Panc1 (cell line): ENCODE measurements around the gene VSIR. TPM values are rescaled to one million over a fixed set of nuclear protein-coding genes. Genes with fewer than 3 reads are reported as not detected.

Experiments used
- ATAC-seq: fragments of 200-7000 bp; cut with Tn5 transposase; 2 replicates; pipeline ENCODE4 v1.9.1; 2020; ENCODE audit warnings: mild to moderate bottlenecking, moderate library complexity
- BruUV-seq: library from RNA; stranded (reverse); fragments of 400-500 nt; replicated peaks from 2 replicates; lab custom pipeline; 2021; lab: Mats Ljungman, UMichigan
- CTCF ChIA-PET: fragments of 300-600 bp; sonication (Branson Sonifier 250); formaldehyde crosslinking; loops from one replicate; lab custom pipeline; 2022; ENCODE audit warnings: antibody characterized with exemption; lab: Charles Lee
- POLR2A ChIA-PET: fragments of 300-600 bp; sonication (Branson Sonifier 250); formaldehyde crosslinking; loops from one replicate; lab custom pipeline; 2022; ENCODE audit warnings: antibody characterized with exemption; lab: Charles Lee
- DNase-seq: peaks from one replicate; pipeline ENCODE4 v3.0.0-alpha.2; 2010; ENCODE audit warnings: low read depth, low spot score
- H3K27ac ChIP-seq: 2 replicates; pipeline ENCODE4 v1.5.1; 2011; ENCODE audit warnings: mild to moderate bottlenecking, low read length, inconsistent platforms
- H3K27me3 ChIP-seq: fragments of 200-500 bp; sonication (Bioruptor generic); 2 replicates; pipeline ENCODE4 v1.6.0; 2014; ENCODE audit warnings: low read length, inconsistent platforms; ENCODE audit not compliant: control insufficient read depth, insufficient read depth
- H3K36me3 ChIP-seq: fragments of 200-500 bp; sonication (Bioruptor generic); 2 replicates; pipeline ENCODE4 v1.5.1; 2014; ENCODE audit warnings: inconsistent platforms, mild to moderate bottlenecking, low read length, moderate library complexity; ENCODE audit not compliant: control insufficient read depth, insufficient read depth
- H3K4me1 ChIP-seq: 2 replicates; pipeline ENCODE4 v1.5.1; 2011; ENCODE audit warnings: inconsistent platforms, mild to moderate bottlenecking, low read length, moderate library complexity; ENCODE audit not compliant: control insufficient read depth, insufficient read depth
- H3K4me3 ChIP-seq, 2 experiments: 2 replicates each; pipeline ENCODE4 v1.5.1; 2011 to 2012; ENCODE audit warnings: low read depth in 2 of 2, low read length in 2 of 2, mild to moderate bottlenecking in 2 of 2, inconsistent platforms in 1 of 2, moderate library complexity in 1 of 2
- H3K9me3 ChIP-seq: fragments of 200-500 bp; sonication (Bioruptor generic); 2 replicates; pipeline ENCODE4 v1.5.1; 2014; ENCODE audit warnings: low read depth, mild to moderate bottlenecking, inconsistent platforms, low read length, moderate library complexity; ENCODE audit not compliant: control insufficient read depth, insufficient read depth
- CTCF ChIP-seq: fragments of 450-650 bp; IDR thresholded peaks from 2 replicates; pipeline ENCODE4 v1.5.1; 2017; ENCODE audit warnings: mild to moderate bottlenecking
- POLR2AphosphoS5 ChIP-seq: IDR thresholded peaks from 2 replicates; pipeline ENCODE4 v1.6.1; 2012; ENCODE audit warnings: mild to moderate bottlenecking, low read depth, low read length, moderate library complexity
- SIN3A ChIP-seq: IDR thresholded peaks from 2 replicates; pipeline ENCODE4 v1.6.1; 2012; ENCODE audit warnings: low read depth, mild to moderate bottlenecking, low read length, moderate library complexity, borderline replicate concordance; ENCODE audit not compliant: insufficient read depth
- TCF7L2 ChIP-seq: IDR thresholded peaks from 2 replicates; pipeline ENCODE4 v1.6.1; 2011; ENCODE audit warnings: mild to moderate bottlenecking, low read depth, low read length, inconsistent platforms
- in situ Hi-C: cut with HindIII; loops from 2 replicates; pipeline ENCODE4 v1.10.0; 2016; ENCODE audit warnings: low sequenced_read_pairs, low pct_unique_long_range_greater_than_20kb
- intact Hi-C: fragments of 100-400 bp; cut with micrococcal nuclease; formaldehyde crosslinking; loops from one replicate; pipeline ENCODE4 v1.10.0; 2022; ENCODE audit not compliant: unreplicated experiment
- total RNA-seq: library from RNA; stranded (reverse); gene quantifications from one replicate; pipeline ENCODE4 v1.2.1, GENCODE V29; 2021; ENCODE audit not compliant: unreplicated experiment
- TF ChIP-seq, protein P1 (sequence below), 2 experiments: IDR thresholded peaks; 2 replicates each; pipeline ENCODE4 v1.6.1; 2011 to 2012; ENCODE audit warnings: low read depth in 2 of 2, control low read depth in 1 of 2, low read length in 1 of 2, mild to moderate bottlenecking in 1 of 2, moderate library complexity in 1 of 2; ENCODE audit not compliant: insufficient read depth in 1 of 2

Gene VSIR
- total RNA-seq, 1 experiment from 2014 or later, result 34.9 TPM

GRCh38 chr10:71717551-71717951 is 55.8 kb downstream of the VSIR start:
- H3K36me3 ChIP-seq, result no peaks in the 10 kb centered on the region
- H3K9me3 ChIP-seq, result no peaks in the 10 kb centered on the region
- H3K27ac ChIP-seq, result no peak overlapping the region
- TF ChIP-seq TCF7L2, result no peak
- TF ChIP-seq SIN3A, result no peak
- TF ChIP-seq, protein P1, sequence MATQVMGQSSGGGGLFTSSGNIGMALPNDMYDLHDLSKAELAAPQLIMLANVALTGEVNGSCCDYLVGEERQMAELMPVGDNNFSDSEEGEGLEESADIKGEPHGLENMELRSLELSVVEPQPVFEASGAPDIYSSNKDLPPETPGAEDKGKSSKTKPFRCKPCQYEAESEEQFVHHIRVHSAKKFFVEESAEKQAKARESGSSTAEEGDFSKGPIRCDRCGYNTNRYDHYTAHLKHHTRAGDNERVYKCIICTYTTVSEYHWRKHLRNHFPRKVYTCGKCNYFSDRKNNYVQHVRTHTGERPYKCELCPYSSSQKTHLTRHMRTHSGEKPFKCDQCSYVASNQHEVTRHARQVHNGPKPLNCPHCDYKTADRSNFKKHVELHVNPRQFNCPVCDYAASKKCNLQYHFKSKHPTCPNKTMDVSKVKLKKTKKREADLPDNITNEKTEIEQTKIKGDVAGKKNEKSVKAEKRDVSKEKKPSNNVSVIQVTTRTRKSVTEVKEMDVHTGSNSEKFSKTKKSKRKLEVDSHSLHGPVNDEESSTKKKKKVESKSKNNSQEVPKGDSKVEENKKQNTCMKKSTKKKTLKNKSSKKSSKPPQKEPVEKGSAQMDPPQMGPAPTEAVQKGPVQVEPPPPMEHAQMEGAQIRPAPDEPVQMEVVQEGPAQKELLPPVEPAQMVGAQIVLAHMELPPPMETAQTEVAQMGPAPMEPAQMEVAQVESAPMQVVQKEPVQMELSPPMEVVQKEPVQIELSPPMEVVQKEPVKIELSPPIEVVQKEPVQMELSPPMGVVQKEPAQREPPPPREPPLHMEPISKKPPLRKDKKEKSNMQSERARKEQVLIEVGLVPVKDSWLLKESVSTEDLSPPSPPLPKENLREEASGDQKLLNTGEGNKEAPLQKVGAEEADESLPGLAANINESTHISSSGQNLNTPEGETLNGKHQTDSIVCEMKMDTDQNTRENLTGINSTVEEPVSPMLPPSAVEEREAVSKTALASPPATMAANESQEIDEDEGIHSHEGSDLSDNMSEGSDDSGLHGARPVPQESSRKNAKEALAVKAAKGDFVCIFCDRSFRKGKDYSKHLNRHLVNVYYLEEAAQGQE (IDR thresholded peaks at IDR 0.05; ENCODE audit: insufficient read depth in 1 of 2, low read depth in 2 of 2, low read length in 1 of 2), result no peak
- no peak for TF ChIP-seq POLR2AphosphoS5
- TF ChIP-seq CTCF, result no peak
- DNase-seq, result no peak
- intact Hi-C loops, result no loop called here
- H3K4me3 ChIP-seq, result no peak overlapping the region
- no TSS peak for BruUV-seq
- POLR2A ChIA-PET, result no interaction called here
- CTCF ChIA-PET, result interaction anchor here (1.5 to 1.8 kb wide), 2 partner anchors 8 to 21 kb away, joined by 3 to 7 read pairs; no protein-coding TSS in a partner anchor
- no peaks in the 10 kb centered on the region for H3K27me3 ChIP-seq
- H3K4me1 ChIP-seq, result peaks cover 7% of the 10 kb centered on the region
- in situ Hi-C loops, result no loop called here
- no peak for ATAC-seq

DNA sequence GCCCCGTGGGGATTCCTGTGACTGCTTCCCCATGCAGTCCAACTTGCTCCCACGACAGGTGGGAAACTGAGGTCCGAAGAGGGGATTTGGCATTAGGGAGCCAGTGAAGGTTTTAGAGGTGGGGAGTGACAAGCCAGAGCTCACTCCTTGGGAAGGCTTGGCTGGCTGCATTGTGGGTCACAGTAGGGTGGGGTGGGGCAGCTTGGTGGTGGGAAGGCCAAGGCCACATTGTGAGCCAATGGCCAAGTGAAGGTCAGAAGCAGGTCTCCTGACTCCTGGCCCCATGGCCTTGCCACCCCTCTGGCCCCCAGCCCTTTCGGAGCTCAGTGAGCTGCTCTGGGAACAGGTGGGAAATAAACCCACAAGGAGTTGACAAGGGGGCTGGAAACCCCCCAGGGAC is 56.3 kb downstream of the VSIR start:
- ATAC-seq, result no peak
- H3K36me3 ChIP-seq, result no peaks in the 10 kb centered on the region
- no peaks in the 10 kb centered on the region for H3K9me3 ChIP-seq
- no peaks in the 10 kb centered on the region for H3K27me3 ChIP-seq
- in situ Hi-C loops, result no loop called here
- intact Hi-C loops, result no loop called here
- DNase-seq, result no peak
- TF ChIP-seq SIN3A, result no peak
- no peak for TF ChIP-seq CTCF
- no peak for TF ChIP-seq TCF7L2
- TF ChIP-seq, protein P1 (IDR thresholded peaks at IDR 0.05; ENCODE audit: insufficient read depth in 1 of 2, low read depth in 2 of 2, low read length in 1 of 2), result no peak
- TF ChIP-seq POLR2AphosphoS5, result no peak
- BruUV-seq, result no TSS peak
- ChIA-PET POLR2A (interaction anchor here (0.6 kb wide), 1 partner anchor 789 kb away, joined by 10 read pairs; no protein-coding TSS in a partner anchor), CTCF (interaction anchor here (0.6 to 1.8 kb wide), 4 partner anchors 9 to 321 kb away, joined by 3 to 11 read pairs (median 8); no protein-coding TSS in a partner anchor)
- no peak overlapping the region for H3K27ac ChIP-seq
- peaks cover 7% of the 10 kb centered on the region for H3K4me1 ChIP-seq
- no peak overlapping the region for H3K4me3 ChIP-seq
